ENCODE data around the gene ACE2.
"Not testable (repeated sequence)": the region's sequence is repeated elsewhere in the genome, so short reads cannot be mapped to it uniquely, and the experiment has no call there.

ACE2 gene

GRCh38 chrX:15600745-15601144, at the start of gene ACE2:
Gene ACE2 (minus strand): TSS chrX:15600960. CDS start chrX:15600911, 49 bp downstream.
- no peak for DNase-seq

- DNase-seq, result not testable (repeated sequence)
Measured at GRCh38 chrX:15647510-15647909, 46.8 kb upstream of the ACE2 start.

GRCh38 chrX:15646543-15646942, 45.8 kb upstream of the ACE2 start:
- DNase-seq, result no peak

GRCh38 chrX:15646031-15646430, 45.3 kb upstream of the ACE2 start:
- no peak for DNase-seq

GRCh38 chrX:15645266-15645665, 44.5 kb upstream of the ACE2 start:
- DNase-seq, result no peak

GRCh38 chrX:15644560-15644872, 43.8 kb upstream of the ACE2 start:
- DNase-seq, result no peak

- no peak for DNase-seq
Measured at GRCh38 chrX:15643786-15644559, 43.2 kb upstream of the ACE2 start.

GRCh38 chrX:15631637-15632036, 30.9 kb upstream of the ACE2 start:
- no peak for DNase-seq

GRCh38 chrX:15623054-15623453, 22.3 kb upstream of the ACE2 start:
- no peak for DNase-seq

GRCh38 chrX:15619053-15619755, 18.4 kb upstream of the ACE2 start:
- DNase-seq, result no peak

GRCh38 chrX:15617111-15617510, 16.4 kb upstream of the ACE2 start:
- no peak for DNase-seq

GRCh38 chrX:15616531-15616930, 15.8 kb upstream of the ACE2 start:
- no peak for DNase-seq

- no peak for DNase-seq
Measured at GRCh38 chrX:15607067-15607466, 6.3 kb upstream of the ACE2 start.

- DNase-seq, result no peak
Measured at GRCh38 chrX:15606136-15606535, 5.4 kb upstream of the ACE2 start.

GRCh38 chrX:15605226-15605625, 4.5 kb upstream of the ACE2 start:
- DNase-seq, result no peak

GRCh38 chrX:15602761-15603160, 2.0 kb upstream of the ACE2 start:
- DNase-seq, result no peak

GRCh38 chrX:15601932-15602331, 1.2 kb upstream of the ACE2 start:
- no peak for DNase-seq

GRCh38 chrX:15600049-15600448, 711 bp downstream of the ACE2 start:
- no peak for DNase-seq

- DNase-seq, result no peak
Measured at GRCh38 chrX:15599461-15599860, 1.3 kb downstream of the ACE2 start.

- no peak for DNase-seq
Measured at GRCh38 chrX:15598026-15598425, 2.7 kb downstream of the ACE2 start.

- DNase-seq, result no peak
Measured at GRCh38 chrX:15594371-15594770, 6.4 kb downstream of the ACE2 start.

GRCh38 chrX:15579778-15580747, 20.7 kb downstream of the ACE2 start:
- DNase-seq, result no peak

GRCh38 chrX:15576019-15576418, 24.7 kb downstream of the ACE2 start:
- no peak for DNase-seq

- DNase-seq, result no peak
Measured at GRCh38 chrX:15574017-15574416, 26.7 kb downstream of the ACE2 start.

Measured in SHP77 treated with DMSO at 0.1 percent for 48 hours (cell line).